Stimulated activated CD4-positive, alpha-beta T cell treated with anti-CD3 and anti-CD28 coated beads, Interleukin-2, amount 100 ng/mL, for 24 hours (primary cell): ENCODE results near the gene TSPAN3.

Experiments
- DNase-seq, 2 donors: peaks; one replicate each; pipeline ENCODE4 v3.0.0-alpha.2; 2020

The TSPAN3 gene

DNA sequence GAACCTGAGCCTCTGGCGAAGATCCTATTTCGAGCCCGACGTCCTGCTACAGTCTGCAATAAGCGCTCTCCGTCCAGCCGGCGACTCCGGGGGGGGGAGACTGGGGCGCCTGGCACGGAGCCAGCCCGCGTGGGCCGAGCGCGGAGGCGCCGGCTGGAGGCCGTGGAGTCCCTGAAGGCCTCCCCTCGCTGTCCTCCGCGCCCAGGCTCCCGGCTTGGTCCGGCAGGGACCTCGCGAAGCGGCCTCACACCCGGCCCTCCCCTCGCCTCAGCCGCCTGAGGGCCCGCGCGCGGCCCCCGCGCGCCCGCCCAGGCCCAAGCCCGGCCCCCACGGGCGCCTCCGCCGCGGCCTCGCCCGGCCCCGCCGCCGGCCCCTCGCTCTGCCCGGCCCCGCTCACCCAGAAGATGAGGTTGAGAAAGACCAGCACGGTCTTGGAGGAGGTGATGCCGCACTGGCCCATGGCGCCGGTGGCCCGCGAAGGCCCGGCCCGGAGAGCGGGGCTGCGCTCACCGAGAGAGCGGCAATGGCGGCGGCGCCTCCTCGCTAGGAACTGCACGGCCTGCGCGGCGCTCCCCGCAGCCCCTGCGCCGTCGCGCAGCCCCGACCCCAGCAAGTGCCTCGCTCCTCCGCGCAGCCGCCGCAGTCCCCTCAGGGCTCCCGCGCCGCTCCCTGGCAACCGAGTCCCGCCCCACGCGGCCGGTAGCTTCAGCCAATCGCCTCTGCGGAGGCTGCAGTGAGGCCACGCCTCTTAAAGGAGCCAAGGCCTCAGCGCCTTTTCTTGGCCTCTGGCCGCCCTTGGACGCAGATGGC, at the start of gene TSPAN3:
Gene TSPAN3 (minus strand): TSS at position 615 of the 810 bp plus-strand sequence. CDS start 155 bp downstream, at position 460.
- DNase-seq, result peak; percentile 92 to 95

DNA sequence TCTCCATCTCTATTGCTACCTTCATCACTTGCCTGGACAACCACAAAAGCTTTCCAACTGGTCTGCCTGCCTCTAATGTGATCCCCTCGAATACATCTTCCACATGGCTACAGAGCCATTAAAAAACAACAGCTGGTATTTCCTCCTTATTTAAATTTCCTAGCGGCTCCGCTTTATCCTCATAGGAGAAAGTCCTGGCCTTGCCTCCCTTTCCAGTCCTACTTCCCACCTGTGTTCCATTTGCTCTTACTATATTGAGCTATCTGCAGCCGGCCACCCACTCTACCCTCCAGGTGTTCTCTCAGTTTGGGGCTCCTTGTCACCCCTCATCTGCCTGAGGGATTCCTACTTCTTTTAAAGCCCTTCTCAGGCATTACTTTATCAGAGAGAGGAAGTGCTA, 49.7 kb upstream of the TSPAN3 start:
- no peak for DNase-seq

DNA sequence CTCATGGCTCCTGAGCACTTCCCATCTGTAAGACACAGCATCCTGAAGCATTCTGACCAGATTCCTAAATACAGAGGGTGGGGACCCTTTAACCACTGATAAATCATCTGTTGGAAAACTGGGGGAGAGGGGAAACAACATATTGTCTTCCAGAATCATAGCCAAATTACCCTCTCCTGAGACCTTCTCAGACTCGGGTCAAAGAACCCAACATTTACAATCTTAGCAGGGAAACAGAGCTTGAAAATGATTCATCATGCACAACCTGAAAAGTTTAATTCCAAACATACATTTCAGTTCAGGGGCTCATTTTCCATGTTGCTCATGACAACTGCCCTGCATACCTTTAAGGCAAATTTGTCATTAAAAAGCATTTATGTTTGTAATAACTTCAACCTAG, 48.5 kb upstream of the TSPAN3 start:
- DNase-seq, result no peak

DNA sequence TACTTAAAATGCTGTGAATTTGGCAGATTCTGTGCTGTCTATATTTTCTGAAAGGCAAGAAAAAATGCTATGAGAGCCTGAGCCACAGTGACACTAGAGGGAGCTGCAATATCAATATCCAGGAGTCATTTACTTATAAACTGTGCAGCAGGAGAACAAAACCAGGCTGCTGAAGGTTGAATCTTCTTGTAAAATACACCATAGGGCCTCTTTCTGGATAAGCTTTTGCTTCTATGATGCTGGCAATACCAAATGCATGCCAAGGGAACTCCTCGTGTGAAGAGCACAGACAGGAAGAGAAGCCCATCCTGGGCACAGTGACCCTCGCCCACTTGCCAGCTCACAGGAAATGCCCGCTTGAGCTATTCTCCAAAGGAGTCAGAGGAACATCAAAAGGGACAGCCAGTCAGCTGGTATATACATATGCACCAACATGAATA, 48.0 kb upstream of the TSPAN3 start:
- DNase-seq, result peak; percentile 10 to 33

DNA sequence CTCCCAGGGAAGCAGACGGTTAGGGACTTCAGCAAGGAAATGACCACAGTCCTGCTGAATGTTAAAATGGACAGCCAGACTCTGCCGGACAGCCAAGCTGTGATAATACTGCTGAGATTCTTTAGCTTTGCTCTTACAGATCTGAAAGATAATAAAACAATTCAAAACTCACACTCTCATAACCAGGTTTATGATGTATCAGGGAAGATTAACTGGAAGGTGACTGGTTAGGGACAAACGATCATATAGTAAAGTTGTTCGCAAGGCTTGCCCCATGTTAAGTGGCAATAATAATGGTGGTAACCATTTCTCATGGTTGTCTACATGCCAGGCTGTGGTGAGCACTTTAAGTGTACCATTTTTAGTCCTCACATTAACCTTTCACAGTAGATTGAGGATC, 44.3 kb upstream of the TSPAN3 start:
- DNase-seq, result no peak

DNA sequence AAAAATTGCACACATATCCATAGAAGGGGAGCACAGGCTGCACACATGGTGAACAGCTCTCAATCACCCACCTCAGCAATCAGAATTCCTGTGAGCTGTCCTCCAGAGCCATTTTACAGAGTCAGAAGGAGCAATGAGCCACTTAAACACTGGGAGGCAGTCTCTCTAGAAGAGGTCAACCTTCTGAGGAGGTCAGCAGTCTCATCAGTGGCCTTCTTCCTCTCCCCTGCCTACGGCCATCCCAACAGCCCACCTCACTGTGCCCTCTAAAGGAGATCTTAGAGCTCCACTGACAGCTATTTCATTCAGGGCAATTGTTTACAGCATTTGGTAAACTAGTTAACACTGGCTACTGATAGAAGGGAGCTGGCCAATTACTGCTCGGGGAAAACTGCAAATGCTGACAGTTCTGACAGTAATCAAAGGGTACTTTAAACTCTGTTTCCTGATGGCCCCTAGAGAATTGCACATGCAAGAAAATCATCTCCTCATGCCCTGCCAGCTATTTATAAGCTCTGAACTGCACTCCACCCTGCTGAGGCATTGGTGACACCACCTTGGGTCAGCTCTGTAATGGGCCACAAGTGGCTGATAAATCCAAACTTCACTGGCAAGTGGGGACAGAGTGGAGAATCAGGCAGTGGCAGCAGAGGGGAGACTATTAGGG, 42.1 kb upstream of the TSPAN3 start:
- DNase-seq, result no peak

DNA sequence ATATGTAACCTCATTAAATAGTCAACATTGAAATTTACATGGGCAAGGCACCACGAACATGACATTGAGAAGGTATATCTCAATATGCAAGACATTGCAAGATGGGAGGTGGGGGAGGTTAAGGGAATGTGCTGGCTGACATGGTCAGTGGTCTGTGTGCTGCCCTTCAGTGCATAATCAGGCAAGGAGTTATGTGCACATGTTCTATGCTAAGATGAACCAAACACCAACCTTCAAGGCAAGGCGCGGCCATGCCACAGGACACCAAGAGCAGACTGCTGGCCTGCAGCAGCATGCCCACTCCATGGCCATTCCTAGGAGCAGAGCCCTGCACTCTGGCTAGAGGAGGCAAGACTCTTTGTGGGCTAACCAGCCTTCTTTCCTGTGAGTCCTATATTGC, 40.9 kb upstream of the TSPAN3 start:
- DNase-seq, result no peak

DNA sequence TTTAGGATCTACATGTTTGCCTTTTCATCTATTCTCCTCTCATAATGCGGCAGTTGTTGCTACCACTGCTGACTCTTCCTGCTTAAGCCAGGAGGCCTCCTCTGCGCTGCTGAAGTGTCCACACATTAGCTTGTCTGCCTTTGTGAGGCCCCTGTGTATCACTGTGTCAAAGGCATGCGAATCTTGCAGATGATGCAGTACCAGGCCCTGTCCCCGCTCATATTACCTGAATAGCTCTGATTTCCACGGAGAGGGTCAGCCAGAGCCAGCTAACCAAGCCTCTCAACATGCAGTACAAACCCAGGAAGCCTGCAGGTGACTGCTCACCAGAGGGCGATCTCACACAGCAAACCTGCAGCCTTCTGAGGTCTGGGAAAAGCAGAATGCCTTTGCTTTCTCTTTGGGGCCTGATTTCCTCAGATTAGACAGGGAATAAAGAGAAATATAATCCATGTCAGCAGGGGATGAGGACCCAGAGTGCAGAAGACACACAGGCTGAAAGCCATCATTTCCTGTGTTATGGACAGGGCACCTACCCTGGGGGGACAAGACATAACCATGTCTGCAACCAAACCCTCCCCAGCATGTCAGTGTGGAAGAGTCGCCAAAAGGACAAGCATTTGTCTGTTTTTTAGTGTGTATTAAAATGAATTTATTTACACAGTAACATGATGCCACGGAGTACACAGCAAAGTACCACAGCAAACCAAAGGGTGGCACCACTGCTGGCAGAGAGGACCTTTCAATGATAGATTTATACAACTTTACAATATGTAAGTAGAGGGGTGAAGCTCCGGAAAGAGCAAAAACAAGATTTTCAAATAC, 36.8 kb upstream of the TSPAN3 start:
- DNase-seq, result peak; percentile 38 to 48

DNA sequence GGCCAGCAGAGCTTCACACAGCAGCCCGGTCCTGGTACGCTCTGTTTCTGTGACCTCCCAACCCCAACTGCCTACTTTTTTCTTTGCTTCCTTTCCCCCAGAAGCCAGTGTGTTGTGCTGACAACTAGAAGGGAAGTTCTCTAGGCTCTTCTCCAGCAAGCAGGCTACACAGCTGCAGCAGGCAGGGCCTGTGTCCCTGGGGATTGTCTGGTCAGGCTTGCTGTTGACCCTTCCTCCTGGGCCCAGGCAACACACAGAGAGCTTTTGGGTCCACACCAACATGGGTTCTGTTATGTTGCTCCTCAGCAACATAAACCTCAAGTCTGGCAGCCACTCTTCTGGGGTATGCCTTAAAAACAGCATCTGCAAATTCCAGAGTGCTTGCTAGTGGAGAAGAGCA, 36.2 kb upstream of the TSPAN3 start:
- DNase-seq, result no peak

DNA sequence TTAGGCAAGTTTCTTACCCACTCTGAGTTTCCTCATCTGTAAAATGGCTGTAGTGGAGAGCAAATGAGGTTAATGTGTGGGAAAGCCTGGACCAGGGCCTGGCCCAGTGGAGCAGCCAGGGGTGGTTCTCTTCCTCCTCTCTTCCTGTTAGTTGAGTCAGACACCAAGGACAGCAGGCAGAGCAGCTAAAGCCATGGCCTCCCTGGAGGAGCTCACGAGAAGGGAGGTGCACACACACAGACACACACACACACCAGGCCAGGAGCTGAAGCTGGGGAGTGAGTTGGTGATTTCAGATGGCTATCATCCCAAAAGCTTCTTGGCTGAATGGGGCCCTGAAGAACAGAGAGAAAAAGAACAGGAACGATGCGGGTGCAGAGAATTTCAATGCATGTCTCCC, 33.2 kb upstream of the TSPAN3 start:
- no peak for DNase-seq

DNA sequence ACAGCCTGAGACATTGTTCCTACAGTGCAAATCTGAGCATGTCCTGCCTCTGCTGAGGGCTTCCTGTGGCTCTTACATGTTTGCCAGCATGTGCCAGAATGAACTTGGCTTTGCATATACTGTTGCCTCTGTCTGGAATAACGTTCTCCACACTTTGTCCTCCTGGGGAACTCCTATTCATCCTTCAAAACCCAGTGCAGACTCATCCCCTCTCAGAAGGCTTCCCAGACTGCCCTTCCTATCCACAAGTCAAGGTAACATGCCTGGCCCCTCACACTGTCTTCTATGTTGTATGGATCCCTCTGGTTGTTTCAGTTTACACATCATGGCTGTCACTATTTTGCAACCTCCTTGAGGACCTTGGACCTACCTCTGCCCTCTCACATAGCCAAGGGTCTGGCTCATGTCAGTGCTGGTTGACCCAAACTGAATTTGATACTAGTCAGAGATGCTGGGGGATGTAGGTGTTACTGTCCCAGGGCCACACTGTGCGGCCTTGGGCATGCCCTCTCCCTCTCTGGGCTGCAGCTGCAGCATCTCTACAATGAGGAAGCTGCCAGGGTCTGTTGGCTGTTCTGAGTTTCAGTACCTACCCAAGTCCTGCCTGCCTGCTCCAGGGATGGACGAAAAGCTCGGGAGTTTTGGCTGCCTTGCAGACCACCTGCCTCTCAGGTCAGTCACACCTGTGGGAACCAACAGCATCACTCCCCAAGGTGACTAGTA, 29.0 kb upstream of the TSPAN3 start:
- no peak for DNase-seq

DNA sequence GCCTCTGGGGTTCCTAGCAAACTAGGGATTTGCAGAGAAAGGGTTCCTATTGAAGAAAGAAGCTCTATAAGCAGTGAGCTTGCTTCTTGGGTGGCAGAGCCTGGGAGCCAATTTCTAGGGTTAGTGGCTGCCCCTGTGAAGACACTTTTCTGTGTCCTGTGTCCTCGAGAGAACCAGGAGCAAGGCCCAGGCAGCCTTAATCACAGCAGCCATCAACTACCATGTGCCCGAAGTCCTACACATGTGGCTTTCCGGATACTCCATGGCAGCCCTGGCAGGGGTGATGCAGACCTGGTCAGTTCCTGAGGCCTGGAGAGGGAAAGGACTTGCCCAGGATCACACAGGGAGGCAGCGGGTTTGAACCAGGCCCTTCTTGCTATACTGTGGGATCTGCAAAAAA, 27.7 kb upstream of the TSPAN3 start:
- no peak for DNase-seq

DNA sequence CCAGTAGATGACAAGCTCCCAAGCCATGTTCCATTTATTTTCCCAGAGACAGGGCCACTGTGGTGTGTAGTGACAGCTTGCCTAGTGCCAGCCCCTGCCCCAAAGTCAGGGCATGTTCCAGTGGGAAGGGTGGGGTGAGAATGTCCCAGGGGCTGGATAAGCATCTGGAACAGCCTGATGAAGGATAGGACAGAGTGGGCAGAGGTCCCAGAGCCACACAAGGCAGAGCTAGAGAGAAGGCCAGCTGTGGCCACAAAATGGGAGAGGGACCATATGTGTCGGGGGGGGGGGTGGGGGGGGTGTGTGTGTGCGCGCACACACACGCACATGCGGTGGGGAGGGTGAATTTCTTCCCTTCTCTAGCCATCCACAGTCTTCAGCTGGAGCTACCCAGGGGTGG, 27.0 kb upstream of the TSPAN3 start:
- no peak for DNase-seq

DNA sequence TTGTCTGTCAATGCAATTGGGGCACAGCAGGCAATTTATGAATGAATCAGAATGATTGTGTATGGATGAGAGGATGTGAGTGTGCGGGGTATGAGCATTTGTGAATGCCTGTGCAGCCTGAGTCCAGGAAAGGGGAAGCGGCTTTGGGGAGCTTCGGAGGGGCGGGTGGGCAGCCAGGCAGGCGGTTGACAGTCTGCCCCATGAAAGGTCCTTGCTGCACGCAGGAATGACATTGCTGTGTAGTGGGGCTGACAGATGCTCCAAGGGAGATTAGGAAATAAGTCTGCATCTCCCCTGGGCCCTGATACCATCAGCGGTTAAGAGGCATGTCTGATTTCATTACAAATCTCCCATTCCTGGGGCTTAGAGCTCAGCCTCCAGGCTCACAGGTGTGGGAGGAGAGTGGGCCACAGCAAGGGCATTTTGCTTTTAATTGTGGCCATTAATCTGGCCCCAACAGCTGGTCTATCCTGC, 26.4 kb upstream of the TSPAN3 start:
- DNase-seq, result no peak

DNA sequence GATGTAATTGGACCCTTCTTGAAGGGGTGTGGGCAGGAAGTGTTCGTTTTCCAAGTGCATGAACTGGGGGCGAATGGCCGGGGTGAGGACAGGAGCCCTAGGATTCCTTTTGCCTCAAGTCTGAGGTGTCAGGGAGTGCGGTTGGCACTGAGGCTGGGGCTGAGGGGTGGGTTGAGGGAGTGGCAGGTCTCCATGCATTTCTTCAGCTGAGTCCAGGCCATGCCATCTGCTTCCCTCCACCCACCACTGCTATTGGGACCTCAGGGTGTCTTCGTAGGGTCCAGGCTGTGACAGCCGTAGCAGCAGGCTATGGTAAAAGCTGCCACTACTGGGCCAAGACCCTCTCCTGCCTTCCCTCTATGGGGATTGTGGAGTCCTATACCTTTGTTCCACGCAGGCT, 25.6 kb upstream of the TSPAN3 start:
- no peak for DNase-seq

DNA sequence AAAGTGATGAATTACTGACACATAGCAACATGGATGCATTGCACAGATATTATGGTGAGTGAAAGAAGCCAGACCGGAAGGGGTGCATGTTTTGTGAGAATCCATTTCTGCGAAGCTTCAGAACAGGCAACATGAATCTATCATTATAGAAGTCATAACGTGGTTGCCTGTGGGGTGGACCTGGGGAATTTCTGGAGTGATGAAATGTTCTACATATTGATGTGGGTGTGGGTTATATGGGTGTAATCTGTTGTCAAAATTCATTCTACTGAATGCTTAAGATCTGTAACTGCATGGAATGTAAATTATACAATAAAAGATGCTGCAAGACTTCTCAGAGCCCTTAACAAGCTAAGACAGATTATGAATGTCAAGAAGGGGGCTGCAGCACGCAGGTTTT, 25.2 kb upstream of the TSPAN3 start:
- DNase-seq, result no peak

DNA sequence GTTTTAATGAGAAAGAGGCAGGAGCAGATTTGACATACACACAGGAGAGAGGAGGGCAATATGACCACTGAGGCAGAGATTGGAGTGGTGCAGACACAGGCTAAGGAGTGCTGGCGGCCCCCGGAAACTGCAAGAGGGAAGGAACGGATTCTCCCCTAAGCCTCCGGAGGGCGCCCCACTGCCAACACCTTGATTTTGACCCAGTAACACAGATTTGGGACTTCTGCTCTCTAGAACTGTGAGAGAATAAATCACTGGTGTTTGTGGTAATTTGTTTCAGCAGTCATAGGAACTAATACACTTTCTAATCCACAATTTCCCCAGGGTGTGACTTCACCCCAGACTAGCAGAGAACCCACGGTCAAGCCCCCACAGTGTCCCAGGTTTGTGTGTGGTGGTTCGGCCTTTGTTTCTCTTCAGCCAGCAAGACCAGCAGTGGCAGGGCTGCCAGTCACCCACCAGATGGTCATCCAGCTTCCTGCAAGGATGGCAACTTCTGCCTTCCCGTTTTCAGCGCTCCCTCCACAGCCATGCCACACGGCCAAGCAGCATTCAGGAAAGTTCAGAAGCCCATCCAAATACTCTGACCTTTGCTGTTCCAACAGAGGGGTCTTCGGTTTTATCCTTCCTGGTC, 23.6 kb upstream of the TSPAN3 start:
- peak in 1 of 2 donors; percentile 21 for DNase-seq

DNA sequence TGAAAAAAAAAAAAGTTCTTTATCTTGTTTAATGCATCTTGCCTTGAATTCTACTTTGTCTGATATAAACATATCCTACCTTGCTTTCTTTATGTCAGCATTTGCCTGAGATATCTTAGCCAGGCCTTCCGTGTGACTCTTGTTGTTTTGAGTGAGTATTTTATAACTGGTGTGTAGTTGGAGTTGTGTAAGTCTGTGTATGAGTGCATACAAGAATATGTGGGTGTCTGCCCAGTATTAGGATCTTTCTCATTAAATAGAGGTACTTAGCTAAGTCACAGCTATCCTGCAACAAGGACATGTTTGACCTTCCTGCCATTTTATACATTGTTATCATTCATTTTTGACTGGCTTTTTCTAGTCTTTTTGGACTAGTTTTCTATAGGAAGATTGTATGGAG, 22.5 kb upstream of the TSPAN3 start:
- no peak for DNase-seq

DNA sequence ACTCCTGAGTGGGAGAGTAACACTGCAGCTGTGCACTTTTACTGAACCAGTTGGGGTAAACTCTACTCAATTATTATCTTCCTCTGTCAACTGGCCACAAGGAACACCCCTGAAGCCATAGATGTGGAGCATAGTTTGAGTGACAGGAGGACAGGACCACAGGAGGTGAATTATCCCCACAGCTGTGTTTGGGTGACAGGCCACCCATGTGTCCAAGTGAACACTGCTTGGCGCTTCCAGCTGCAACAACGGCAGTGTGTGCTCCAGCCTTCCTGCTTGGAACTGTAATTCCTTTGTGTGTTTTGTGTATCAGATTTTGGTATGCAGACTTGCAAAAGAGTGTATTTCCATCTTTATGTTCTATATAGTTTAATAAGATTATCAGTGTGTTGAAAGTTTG, 20.2 kb upstream of the TSPAN3 start:
- no peak for DNase-seq

DNA sequence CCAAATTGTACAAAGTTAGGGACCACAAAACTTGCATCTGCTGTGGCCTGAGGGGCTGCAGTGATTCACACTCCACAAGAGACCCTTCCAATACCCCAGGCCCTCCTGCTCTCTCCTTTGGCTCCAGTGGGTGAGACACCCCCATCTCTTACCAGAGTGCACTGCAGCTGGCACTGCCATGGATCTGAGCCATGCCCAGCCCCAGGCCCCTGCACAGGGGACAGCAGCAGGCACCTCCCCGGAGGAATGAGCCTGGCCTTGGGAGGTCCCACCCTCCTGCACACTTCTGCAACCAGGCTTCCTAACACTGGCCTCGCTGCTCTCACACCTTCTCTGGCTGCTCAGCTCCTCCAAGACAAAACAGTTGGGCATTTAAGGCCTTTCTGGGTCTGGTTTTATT, 16.3 kb upstream of the TSPAN3 start:
- DNase-seq, result no peak

DNA sequence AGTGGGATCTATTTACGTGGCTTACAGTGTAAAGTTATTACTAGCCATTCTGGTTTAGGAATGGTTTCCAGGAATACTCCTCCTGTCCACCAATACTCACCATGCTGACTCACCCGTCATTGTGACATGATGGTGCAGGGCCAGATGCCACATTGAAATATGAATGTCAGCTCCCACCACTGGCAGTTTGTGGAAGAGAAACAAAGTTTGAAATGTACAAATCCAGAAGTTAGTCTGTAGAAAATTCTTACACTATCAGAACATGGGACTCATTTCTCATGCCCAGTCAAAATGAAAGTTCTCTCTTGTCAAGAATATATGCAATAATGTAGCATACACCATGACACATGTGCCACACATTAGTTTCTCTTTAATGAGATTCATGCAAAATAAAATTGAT, 14.4 kb upstream of the TSPAN3 start:
- DNase-seq, result no peak

DNA sequence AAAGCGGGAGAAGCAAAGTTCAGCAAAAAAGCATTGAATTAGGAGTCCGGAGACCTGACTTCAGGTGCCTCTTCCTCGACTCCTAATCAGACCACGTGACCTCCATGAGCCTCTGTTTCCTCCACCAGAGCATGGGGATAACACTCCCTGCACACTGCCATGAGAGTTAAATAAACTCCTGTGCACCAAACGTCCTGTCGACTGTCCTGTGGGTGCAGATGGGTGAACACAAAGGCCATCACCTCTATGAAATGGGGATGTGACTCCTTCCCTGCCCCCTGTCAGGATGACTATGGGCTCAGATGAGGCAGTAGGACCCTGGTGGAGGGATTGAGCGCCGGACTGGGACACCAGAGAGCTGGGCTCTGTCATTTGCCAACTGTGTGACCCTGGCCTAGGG, 13.5 kb upstream of the TSPAN3 start:
- DNase-seq, result no peak
